ENCODE measurements around the gene KPTN. TPM values are rescaled to one million over a fixed set of nuclear protein-coding genes. Genes with fewer than 3 reads are reported as not detected.

Gene KPTN
- total RNA-seq, 4 donors from 2014 or later, result 3.9 to 7.2 (median 4.1) TPM

DNA sequence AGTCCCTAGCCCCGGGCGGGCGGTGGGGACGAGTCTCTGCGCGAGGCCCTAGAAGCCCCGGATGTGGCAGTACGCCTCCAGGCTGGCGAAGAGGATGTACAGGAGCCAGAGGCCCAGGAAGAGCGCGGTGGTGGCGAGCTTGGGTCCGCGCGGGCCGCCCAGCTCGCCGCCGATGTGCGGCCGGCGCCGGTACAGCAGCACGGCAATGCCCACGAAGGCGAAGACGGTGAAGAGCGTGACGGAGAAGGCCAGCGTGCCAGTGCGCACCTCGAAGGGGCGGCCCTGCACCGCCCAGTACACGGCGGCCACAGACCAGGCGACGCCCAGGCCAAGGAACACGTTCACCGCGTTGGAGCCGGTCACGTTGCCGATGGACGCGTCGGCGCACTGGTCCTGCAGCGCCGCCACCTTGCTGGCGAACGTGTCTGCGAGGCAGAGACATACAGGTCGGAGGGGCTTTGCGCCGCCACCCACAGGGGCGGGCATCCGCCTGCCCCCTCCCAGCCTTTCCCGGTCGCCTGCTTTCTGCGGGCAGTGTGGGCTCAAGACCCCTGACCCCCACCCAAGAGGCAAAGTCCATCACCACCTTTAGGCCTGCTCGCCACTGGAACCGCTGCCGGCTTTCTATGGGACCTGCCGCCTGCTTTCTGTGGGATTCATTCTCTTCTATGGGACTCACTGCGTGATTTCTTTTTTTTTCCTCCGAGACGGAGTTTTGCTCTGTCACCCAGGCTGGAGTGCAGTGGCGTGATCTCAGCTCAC, 53.8 kb downstream of the KPTN start:
- TF ChIP-seq, protein P1, sequence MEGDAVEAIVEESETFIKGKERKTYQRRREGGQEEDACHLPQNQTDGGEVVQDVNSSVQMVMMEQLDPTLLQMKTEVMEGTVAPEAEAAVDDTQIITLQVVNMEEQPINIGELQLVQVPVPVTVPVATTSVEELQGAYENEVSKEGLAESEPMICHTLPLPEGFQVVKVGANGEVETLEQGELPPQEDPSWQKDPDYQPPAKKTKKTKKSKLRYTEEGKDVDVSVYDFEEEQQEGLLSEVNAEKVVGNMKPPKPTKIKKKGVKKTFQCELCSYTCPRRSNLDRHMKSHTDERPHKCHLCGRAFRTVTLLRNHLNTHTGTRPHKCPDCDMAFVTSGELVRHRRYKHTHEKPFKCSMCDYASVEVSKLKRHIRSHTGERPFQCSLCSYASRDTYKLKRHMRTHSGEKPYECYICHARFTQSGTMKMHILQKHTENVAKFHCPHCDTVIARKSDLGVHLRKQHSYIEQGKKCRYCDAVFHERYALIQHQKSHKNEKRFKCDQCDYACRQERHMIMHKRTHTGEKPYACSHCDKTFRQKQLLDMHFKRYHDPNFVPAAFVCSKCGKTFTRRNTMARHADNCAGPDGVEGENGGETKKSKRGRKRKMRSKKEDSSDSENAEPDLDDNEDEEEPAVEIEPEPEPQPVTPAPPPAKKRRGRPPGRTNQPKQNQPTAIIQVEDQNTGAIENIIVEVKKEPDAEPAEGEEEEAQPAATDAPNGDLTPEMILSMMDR (IDR thresholded peaks at IDR 0.05; ENCODE audit: low read depth), result no peak

DNA sequence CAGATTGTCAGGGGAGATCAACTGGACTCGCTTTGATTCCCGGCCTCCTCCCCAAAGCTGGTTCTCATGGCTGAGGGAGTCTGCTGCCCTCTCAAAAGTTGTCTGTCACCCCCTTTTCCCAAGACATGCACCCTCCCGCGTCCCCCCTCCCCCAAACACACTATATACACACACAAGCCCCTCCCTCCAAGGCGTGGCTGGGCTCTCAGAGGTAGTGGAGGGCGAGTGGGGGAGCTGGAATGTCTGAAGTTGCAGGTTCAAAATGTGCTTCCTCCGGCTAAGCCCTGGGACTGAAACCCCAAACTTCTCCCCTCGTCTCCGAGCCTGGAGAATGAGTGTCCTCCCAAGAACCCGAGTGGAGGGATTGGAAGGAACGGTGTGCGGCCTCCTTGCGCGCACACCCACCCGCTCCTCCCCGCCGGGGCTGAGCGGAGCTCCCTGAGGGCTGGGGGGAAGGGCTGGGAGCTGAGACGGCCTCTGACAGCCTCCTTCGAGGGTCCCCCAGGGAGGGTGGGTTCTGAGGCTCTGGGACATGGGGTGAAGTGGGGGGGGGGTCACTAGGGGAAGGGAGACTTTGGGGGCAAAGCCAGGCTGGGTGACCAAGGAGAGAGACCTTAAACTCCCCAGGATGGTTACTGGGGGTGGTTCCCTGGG, 54.8 kb downstream of the KPTN start:
- TF ChIP-seq, protein P1 (IDR thresholded peaks at IDR 0.05; ENCODE audit: low read depth), result no peak

DNA sequence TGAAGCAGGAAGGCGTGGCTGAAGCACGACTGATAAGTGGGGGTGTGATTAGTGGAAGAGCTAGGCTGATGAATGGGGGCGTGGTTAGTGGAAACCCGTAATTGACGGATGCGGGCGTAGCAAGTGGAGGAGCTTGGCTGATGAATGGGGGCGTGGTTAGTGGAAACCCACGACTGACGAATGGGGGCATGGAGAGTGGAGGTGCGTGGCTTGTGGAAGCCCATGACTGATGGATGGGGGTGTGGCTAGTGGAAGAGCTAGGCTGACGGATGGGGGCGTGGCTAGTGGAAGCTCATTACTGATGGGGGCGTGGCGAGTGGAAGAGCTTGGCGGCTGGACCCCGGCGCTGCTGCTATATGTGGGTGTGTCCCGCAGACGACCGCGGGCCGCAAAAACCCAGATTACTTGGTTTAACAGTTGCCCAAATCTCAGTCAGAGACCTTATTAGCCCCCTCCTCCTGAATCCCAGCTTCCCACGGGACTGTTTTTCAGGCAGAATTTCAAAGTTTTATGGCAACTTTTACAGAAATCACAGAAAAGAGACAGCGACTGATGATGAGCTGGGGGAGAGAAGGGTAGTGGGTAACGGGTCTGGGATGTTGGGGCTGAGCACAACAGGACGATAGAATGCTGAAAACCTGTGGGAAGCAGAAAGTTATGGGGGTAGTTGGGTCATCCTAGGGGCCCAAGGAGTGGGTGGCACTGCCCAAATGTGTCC, 55.7 kb downstream of the KPTN start:
- TF ChIP-seq, protein P1 (IDR thresholded peaks at IDR 0.05; ENCODE audit: low read depth), result no peak

DNA sequence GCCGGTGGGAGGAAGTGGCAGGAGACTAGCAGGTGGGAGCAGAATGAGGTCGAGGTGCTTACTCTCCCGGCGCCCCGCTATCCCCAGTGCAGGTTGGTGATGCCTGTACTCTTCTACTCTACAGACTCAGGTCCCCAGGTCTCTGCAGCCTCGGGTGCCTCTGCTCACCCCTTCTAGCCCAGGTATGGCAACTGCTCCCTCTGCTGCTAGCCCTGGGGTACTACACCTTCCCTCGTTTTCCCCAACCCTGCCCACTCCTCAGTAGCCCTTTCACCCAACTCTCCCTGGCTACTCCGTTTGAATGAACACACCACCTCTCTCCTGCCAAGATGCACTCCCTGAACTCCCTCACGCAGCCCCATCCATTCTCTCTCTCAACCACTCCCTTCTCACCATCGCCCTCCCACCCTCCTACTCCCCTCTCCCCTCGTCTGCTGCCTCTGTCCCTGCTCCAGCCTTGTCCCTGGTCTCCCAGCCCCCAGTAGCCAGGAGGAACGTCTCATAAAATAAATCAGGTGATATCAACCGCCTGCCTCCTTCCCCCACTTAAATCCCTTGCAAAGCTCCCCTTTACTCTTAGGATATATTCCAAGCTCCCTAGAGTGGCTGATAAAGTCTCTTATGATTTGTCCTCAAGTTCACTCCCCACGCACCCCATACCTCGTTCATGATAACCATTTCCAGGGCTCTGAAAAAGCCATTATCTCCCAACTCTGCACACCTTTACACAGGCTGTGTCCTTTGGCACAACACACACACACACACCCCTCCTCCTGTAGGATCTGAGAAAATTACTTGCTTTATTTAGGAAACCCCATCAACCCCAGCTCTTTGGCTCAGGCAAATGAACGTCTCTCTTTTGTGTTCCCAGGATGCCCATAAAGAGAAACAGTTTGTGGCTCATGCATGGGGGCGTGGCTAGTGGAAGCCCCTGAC, 56.5 kb downstream of the KPTN start:
- TF ChIP-seq, protein P1 (IDR thresholded peaks at IDR 0.05; ENCODE audit: low read depth), result no peak

Other genes starting within 250 kb of the KPTN start
- 10 to 100 TPM in 2 of 4 donors, 1 to 10 TPM in 2; 6.4 to 23.2 (median 11.4) TPM for gene CCDC9, start 227.7 kb downstream of the KPTN start, total RNA-seq
- gene INAFM1, start 209.3 kb downstream of the KPTN start, total RNA-seq, result 1 to 10 TPM; 1.6 to 8.4 (median 5.8) TPM
- 10 to 100 TPM in 3 of 4 donors, 1 to 10 TPM in 1; 8.5 to 90.8 (median 22.0) TPM for gene C5AR1, start 174.4 kb downstream of the KPTN start, total RNA-seq
- gene C5AR2, start 152.0 kb downstream of the KPTN start, total RNA-seq, result 10 to 100 TPM in 2 of 4 donors, 1 to 10 TPM in 2; 1.3 to 27.9 (median 8.4) TPM
- gene DHX34, start 134.9 kb downstream of the KPTN start, total RNA-seq, result 1 to 10 TPM; 7.3 to 8.2 (median 8.1) TPM
- gene MEIS3, start 64.7 kb downstream of the KPTN start, total RNA-seq, result 10 to 100 TPM in 1 of 4 donors, 1 to 10 TPM in 3; 3.8 to 10.5 (median 6.0) TPM
- gene SLC8A2, start 12.3 kb downstream of the KPTN start, total RNA-seq, result 1 to 10 TPM in 1 of 4 donors, under 1 TPM in 2, not detected in 1; 0.17 to 4.3 (median 0.22) TPM
- 100 to 1,000 TPM in 1 of 4 donors, 10 to 100 TPM in 3; 73.5 to 179 (median 90.9) TPM for gene NAPA, start 30.8 kb upstream of the KPTN start, total RNA-seq
- 1 to 10 TPM in 1 of 4 donors, under 1 TPM in 1, not detected in 2; 0.44 to 2.3 TPM for gene ZNF541, start 88.9 kb upstream of the KPTN start, total RNA-seq
- 10 to 100 TPM in 2 of 4 donors, 1 to 10 TPM in 2; 5.1 to 13.2 (median 8.8) TPM for gene BICRA, start 124.9 kb upstream of the KPTN start, total RNA-seq
- 100 to 1,000 TPM in 3 of 4 donors, 10 to 100 TPM in 1; 77.5 to 340 (median 130) TPM for gene EHD2, start 229.2 kb upstream of the KPTN start, total RNA-seq

Data from subcutaneous adipose tissue (tissue), 4 donors.